Activated naive CD4-positive, alpha-beta T cell treated with anti-CD3 and anti-CD28 coated beads, Interleukin-2, amount 10 ng/mL, durations not matched to agents 7 days and 5 days (primary cell): ENCODE data around the gene AP5Z1.

Experiments
- CTCF ChIA-PET: fragments of 350-600 bp; sonication (Branson Sonifier 250); formaldehyde crosslinking; loops from one replicate; lab custom pipeline; 2021; ENCODE audit warnings: antibody characterized with exemption; lab: Charles Lee
- DNase-seq: peaks from one replicate; pipeline ENCODE4 v3.0.0-alpha.2; 2020
- H3K27ac Mint-ChIP-seq: one replicate; pipeline ENCODE4 v1.8.0; 2021; ENCODE audit warnings: mild to moderate bottlenecking, moderate library complexity, mixed read lengths
- H3K27me3 Mint-ChIP-seq: one replicate; pipeline ENCODE4 v1.8.0; 2021; ENCODE audit warnings: mild to moderate bottlenecking, mixed read lengths
- H3K36me3 Mint-ChIP-seq: one replicate; pipeline ENCODE4 v1.8.0; 2021; ENCODE audit warnings: mixed read lengths
- H3K4me1 Mint-ChIP-seq: one replicate; pipeline ENCODE4 v1.8.0; 2021; ENCODE audit warnings: mixed read lengths
- H3K4me3 Mint-ChIP-seq: one replicate; pipeline ENCODE4 v1.8.0; 2021; ENCODE audit warnings: mild to moderate bottlenecking, moderate library complexity, mixed read lengths
- H3K9me3 Mint-ChIP-seq: one replicate; pipeline ENCODE4 v1.8.0; 2021; ENCODE audit warnings: mixed read lengths

AP5Z1 gene

DNA sequence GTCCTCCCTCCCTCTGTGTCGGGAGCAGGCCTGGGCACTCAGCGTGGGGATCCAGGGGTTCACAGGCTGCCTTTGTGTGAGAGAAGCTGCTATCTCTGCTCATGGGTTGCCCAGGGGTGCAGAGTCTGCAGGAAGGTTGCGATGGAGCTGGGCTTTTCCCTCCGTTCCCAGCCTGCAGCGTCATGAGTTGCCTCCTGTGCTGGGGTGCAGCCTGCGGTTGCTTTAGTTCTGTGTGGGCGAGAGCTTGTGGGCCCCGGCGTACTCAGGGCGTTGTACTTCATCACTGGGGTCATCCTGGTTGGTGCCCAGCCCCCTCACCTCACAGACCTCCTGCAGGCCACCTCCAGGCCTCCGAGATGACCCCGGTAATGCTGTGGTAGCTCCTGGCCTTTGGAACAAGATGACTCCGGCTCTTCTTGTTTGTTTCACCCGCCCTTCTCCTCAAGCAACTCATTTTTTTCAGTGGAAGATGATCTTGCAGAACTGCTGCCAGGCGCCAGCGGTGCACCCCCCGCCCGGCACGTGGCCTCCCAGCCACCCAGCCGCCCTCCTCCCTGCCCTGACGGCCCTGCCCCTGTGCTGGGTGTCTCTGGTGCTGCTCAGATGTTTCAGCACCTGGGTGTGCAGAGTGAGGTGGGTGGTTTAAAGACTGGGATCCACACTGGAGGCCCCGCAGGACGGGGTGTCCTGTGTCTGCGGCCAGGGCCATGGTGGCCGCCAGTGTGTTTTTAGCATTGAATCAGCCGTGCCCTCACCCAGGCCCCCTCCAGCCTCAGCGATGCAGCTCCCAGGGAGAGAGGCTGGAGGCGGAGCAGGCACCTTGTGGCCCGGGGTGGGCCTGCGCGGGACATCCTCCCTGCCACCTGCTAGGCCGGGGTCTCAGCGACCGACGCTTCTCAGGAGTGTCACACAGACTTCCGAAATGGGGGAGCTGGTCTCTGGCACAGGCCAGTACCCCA lies 7.2 kb downstream of the AP5Z1 start:
- H3K27me3 Mint-ChIP-seq: no peaks in the 10 kb centered on the region
- CTCF ChIA-PET: interaction anchor here (1.3 kb wide), 1 partner anchor 9 kb away, joined by 5 read pairs; no protein-coding TSS in a partner anchor
- no peaks in the 10 kb centered on the region for H3K9me3 Mint-ChIP-seq
- H3K4me3 Mint-ChIP-seq: no peak overlapping the region
- DNase-seq: no peak
- H3K4me1 Mint-ChIP-seq: peaks cover 9% of the 10 kb centered on the region
- peaks cover 33% of the 10 kb centered on the region for H3K36me3 Mint-ChIP-seq
- no peak overlapping the region for H3K27ac Mint-ChIP-seq

- CTCF ChIA-PET: no interaction called here
- Mint-ChIP-seq H3K36me3 (peaks cover 26% of the 10 kb centered on the region), H3K4me3 (no peak overlapping the region), H3K27me3 (no peaks in the 10 kb centered on the region), H3K4me1 (peaks cover 3% of the 10 kb centered on the region), H3K9me3 (no peaks in the 10 kb centered on the region), H3K27ac (no peak overlapping the region)
- DNase-seq: no peak
These were observed 7.8 kb downstream of the AP5Z1 start for GRCh38 chr7:4783292-4783652.

DNA sequence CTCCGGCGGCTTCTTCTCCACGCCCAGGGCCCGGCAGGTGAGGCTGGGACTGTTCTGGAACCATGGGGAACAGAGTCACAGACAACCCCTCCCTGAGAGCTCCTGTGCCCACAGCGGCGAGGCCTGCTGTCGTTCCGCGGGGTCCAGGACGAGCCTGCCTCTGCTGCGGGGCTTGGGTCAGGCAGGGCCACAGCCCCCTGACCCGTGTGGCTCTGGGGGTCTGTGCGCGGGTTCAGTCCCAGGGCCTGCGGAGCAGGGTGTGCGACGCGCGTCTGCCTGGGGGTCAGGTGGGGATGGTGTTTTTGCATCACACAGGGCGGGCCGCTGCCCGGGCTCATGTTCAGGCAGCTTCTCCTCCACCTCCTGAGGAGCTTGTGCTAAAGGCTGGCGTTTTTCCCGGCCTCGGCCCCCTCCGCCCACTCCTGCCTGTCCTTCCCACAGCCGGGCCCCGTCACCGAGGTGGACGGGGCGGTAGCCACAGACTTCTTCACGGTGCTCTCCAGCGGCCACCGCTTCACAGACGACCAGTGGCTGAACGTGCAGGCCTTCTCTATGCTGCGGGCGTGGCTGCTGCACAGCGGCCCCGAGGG lies 8.4 kb downstream of the AP5Z1 start:
- Mint-ChIP-seq H3K36me3 (peaks cover 25% of the 10 kb centered on the region), H3K4me3 (no peak overlapping the region), H3K27me3 (no peaks in the 10 kb centered on the region), H3K4me1 (no peaks in the 10 kb centered on the region), H3K9me3 (no peaks in the 10 kb centered on the region), H3K27ac (no peak overlapping the region)
- CTCF ChIA-PET: interaction anchor here (1.6 kb wide), 1 partner anchor 14 kb away, joined by 3 read pairs; no protein-coding TSS in a partner anchor
- no peak for DNase-seq

DNA sequence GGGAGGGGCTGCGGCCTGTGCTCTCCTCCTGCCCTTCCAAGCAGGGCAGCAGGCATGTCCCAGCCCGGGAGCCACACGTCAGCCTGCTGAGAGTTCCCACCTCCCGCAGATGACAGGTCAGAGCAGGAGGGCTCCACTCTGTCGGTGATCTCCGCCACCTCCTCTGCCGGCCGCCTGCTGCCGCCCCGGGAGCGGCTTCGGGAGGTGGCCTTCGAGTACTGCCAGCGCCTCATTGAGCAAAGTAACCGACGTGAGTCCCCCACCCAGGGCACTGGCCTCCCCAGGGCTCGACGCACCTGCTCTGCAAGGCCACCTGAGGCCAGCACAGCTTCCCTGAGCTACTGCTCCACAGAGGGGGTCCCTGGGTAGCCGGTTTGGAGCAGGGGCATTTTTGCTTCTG lies 9.4 kb downstream of the AP5Z1 start:
- Mint-ChIP-seq H3K27ac (no peak overlapping the region), H3K27me3 (no peaks in the 10 kb centered on the region), H3K4me3 (no peak overlapping the region), H3K36me3 (peaks cover 24% of the 10 kb centered on the region), H3K4me1 (no peaks in the 10 kb centered on the region), H3K9me3 (no peaks in the 10 kb centered on the region)
- CTCF ChIA-PET: interaction anchor here (1.6 kb wide), 1 partner anchor 13 kb away, joined by 3 read pairs; no protein-coding TSS in a partner anchor
- no peak for DNase-seq

- H3K27me3 Mint-ChIP-seq: no peaks in the 10 kb centered on the region
These were observed 9.9 kb downstream of the AP5Z1 start for GRCh38 chr7:4785371-4785770.

GRCh38 chr7:4786015-4786414 lies 10.6 kb downstream of the AP5Z1 start:
- H3K4me1 Mint-ChIP-seq: no peaks in the 10 kb centered on the region
- peaks cover 19% of the 10 kb centered on the region for H3K36me3 Mint-ChIP-seq
- H3K27ac Mint-ChIP-seq: no peak overlapping the region
- no peaks in the 10 kb centered on the region for H3K9me3 Mint-ChIP-seq
- CTCF ChIA-PET: no interaction called here
- DNase-seq: no peak
- H3K27me3 Mint-ChIP-seq: no peaks in the 10 kb centered on the region
- no peak overlapping the region for H3K4me3 Mint-ChIP-seq

More at GRCh38 chr7:4785371-4785770, 9.9 kb downstream of the AP5Z1 start:
- Mint-ChIP-seq H3K36me3 (peaks cover 22% of the 10 kb centered on the region), H3K27ac (no peak overlapping the region), H3K4me1 (no peaks in the 10 kb centered on the region), H3K9me3 (no peaks in the 10 kb centered on the region), H3K4me3 (no peak overlapping the region)
- no peak for DNase-seq
- CTCF ChIA-PET: interaction anchor here (1.6 kb wide), 1 partner anchor 12 kb away, joined by 3 read pairs; no protein-coding TSS in a partner anchor

GRCh38 chr7:4787541-4787940 lies 12.1 kb downstream of the AP5Z1 start:
- H3K4me1 Mint-ChIP-seq: peaks cover 3% of the 10 kb centered on the region
- CTCF ChIA-PET: no interaction called here
- no peaks in the 10 kb centered on the region for H3K27me3 Mint-ChIP-seq
- peaks cover 15% of the 10 kb centered on the region for H3K36me3 Mint-ChIP-seq
- H3K4me3 Mint-ChIP-seq: no peak overlapping the region
- H3K27ac Mint-ChIP-seq: no peak overlapping the region
- H3K9me3 Mint-ChIP-seq: no peaks in the 10 kb centered on the region
- no peak for DNase-seq

DNA sequence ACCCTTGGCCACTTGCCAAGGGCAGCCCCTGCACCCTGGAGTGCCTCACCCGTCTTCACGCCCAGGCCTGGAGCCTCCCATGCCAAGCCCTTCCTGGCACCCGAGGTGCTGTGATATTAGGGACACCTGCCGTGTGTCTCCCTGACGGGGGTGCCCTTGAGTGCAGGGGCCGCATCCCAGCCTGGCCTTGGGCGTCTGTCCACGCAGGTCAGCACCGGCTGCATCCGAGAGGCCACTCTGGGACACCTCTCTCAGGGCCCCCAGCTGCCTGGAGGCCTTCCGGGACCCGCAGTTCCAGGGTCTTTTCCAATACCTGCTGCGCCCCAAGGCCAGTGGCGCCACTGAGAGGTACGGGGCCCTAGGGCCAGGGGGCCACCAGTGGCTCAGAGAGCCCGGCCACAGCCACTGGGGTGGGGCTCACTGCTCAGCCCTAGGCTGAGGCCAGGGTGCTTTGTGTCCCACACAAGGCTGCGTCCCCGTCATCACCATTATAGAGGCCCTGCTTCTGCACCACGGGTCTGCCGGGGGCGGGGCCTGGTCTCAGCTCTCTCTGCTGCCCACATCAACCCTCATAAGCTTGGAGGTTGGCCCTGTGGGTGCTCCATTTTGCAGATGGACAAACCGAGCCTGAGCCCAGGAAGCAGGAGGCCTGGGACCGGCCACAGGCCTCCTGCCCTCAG lies 12.7 kb downstream of the AP5Z1 start:
- CTCF ChIA-PET: no interaction called here
- DNase-seq: no peak
- no peaks in the 10 kb centered on the region for H3K27me3 Mint-ChIP-seq
- H3K36me3 Mint-ChIP-seq: peaks cover 15% of the 10 kb centered on the region
- H3K27ac Mint-ChIP-seq: no peak overlapping the region
- no peaks in the 10 kb centered on the region for H3K9me3 Mint-ChIP-seq
- H3K4me1 Mint-ChIP-seq: peaks cover 3% of the 10 kb centered on the region
- no peak overlapping the region for H3K4me3 Mint-ChIP-seq

DNA sequence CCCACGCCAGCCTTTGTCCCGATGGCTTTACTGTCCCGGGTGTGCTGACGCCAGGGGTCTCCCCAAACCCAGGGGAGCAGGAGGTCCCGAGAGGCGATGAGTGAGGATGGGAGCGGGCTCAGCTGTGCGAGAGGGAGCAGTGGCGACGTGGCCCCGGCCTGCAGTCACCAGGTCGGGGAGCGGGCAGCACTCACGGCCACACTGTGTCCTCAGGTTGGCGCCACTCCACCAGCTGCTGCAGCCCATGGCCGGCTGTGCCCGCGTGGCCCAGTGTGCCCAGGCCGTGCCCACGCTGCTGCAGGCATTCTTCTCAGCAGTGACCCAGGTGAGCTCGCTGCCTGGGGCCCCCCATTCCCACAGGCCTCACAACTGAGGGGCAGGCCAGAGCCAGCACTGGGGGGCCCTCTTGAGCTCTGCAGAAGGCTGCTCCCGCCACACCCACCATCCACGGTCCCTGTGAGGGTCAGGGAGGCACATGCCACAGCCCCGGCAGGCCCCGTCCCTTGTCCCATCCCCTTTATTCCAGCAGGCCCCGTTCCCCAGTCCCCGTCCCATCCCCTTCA lies 13.3 kb downstream of the AP5Z1 start:
- Mint-ChIP-seq H3K4me1 (peaks cover 3% of the 10 kb centered on the region), H3K27me3 (no peaks in the 10 kb centered on the region), H3K4me3 (no peak overlapping the region), H3K9me3 (no peaks in the 10 kb centered on the region), H3K27ac (no peak overlapping the region), H3K36me3 (peaks cover 13% of the 10 kb centered on the region)
- DNase-seq: no peak
- CTCF ChIA-PET: interaction anchor here (1.0 kb wide), 1 partner anchor 10 kb away, joined by 4 read pairs; no protein-coding TSS in a partner anchor

DNA sequence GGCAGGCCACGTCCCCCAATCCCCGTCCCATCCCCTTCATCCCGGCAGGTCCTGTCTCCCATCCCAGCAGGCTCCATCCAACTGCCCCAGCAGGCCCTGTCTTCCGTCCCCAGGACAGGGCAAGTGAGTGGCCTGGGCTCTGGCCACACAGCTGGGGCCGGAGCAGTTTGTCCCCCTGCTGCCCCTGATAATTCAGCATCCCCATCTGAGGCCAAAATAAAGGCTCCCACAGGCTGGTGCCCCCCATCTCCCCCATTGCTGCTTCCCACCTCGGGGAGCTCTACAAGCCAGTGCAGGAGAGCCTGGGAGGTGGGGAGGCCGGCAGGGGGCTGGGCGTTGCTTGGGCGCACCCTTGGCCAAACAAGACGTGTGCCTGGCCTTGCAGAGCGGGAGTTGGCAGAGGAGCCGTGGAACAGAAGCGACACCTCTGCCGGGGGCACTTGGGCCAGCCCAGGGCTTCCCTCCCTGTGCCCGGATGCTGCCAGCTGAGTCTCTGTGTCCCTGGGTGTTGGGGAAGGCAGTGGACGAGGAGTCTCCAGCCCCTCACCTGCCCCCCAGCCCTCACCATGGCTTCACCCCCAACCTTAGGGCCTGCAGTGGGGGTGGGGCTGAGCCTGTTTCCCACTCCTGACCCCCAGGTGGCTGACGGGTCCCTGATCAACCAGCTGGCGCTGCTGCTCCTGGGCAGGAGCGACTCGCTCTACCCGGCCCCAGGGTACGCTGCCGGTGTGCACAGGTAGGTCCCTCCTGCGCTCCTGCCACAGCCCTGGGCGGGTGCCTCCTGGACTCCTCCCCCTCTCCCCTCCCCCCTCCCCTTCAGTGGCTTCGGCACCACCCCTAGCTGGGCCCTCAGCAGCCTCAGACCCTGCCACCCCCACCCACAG lies 14.0 kb downstream of the AP5Z1 start:
- no peak overlapping the region for H3K4me3 Mint-ChIP-seq
- H3K9me3 Mint-ChIP-seq: no peaks in the 10 kb centered on the region
- no peaks in the 10 kb centered on the region for H3K27me3 Mint-ChIP-seq
- H3K36me3 Mint-ChIP-seq: peaks cover 18% of the 10 kb centered on the region
- CTCF ChIA-PET: interaction anchor here (1.0 kb wide), 1 partner anchor 9 kb away, joined by 4 read pairs; no protein-coding TSS in a partner anchor
- H3K4me1 Mint-ChIP-seq: peaks cover 8% of the 10 kb centered on the region
- DNase-seq: no peak
- no peak overlapping the region for H3K27ac Mint-ChIP-seq

DNA sequence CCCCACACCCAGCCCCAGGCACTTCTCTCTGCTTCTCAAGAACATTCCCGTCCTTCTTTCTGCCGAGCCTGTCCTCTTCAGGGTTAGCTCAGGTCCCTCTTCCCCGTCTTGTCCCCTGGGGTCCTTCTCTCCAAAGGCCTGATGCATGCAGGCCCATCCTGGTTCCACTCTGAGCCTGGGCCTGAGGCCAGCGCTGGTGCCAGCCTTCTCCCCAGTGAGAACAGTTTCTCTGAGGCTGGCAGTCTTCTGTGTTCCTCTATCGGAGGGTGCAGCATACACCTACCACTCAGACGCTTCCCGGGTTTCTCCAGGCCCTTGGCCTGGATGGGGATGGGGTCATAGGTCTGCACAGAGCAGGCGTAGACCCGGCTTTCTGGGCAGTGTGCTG lies 14.6 kb downstream of the AP5Z1 start:
- DNase-seq: no peak
- H3K36me3 Mint-ChIP-seq: peaks cover 20% of the 10 kb centered on the region
- H3K4me3 Mint-ChIP-seq: no peak overlapping the region
- no peaks in the 10 kb centered on the region for H3K27me3 Mint-ChIP-seq
- H3K27ac Mint-ChIP-seq: no peak overlapping the region
- no peaks in the 10 kb centered on the region for H3K9me3 Mint-ChIP-seq
- peaks cover 10% of the 10 kb centered on the region for H3K4me1 Mint-ChIP-seq
- CTCF ChIA-PET: interaction anchor here (1.0 kb wide), 1 partner anchor 8 kb away, joined by 4 read pairs; no protein-coding TSS in a partner anchor

DNA sequence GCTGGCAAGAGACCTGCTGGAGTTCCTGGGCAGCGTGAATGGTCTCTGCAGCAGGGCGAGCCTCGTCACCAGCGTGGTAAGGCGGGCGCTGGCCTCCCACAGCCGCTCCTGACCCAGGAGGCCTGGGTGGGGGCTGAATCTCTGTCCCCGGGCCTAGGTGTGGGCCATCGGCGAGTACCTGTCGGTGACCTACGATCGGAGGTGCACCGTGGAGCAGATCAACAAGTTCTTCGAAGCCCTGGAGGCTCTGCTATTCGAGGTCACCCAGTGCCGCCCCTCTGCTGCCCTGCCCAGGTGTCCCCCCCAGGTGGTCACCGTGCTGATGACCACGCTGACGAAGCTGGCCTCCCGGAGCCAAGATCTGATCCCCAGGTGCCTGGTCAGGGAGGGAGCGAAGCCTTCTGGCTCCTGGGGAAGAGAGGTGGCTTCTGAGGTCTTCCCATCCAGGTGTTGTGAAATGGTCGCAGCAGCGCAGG lies 15.1 kb downstream of the AP5Z1 start:
- CTCF ChIA-PET: interaction anchor here (4.3 kb wide), 1 partner anchor 14 kb away, joined by 13 read pairs; the partner anchor contains the start of gene AP5Z1
- Mint-ChIP-seq H3K4me3 (no peak overlapping the region), H3K36me3 (peaks cover 20% of the 10 kb centered on the region), H3K9me3 (no peaks in the 10 kb centered on the region), H3K27ac (no peak overlapping the region), H3K27me3 (no peaks in the 10 kb centered on the region), H3K4me1 (peaks cover 10% of the 10 kb centered on the region)
- DNase-seq: no peak
